ENCODE measurements around the gene MGAT3. TPM values are rescaled to one million over a fixed set of nuclear protein-coding genes. Genes with fewer than 3 reads are reported as not detected.
"Not testable (repeated sequence)": the region's sequence is repeated elsewhere in the genome, so short reads cannot be mapped to it uniquely, and the experiment has no call there.

MGAT3 gene
- total RNA-seq, 1 experiment from 2014 or later, result 0.86 TPM

- no peak for DNase-seq (ENCODE audit: low read depth)
These were observed 57.0 kb downstream of the MGAT3 start for GRCh38 chr22:39513791-39514190.

DNA sequence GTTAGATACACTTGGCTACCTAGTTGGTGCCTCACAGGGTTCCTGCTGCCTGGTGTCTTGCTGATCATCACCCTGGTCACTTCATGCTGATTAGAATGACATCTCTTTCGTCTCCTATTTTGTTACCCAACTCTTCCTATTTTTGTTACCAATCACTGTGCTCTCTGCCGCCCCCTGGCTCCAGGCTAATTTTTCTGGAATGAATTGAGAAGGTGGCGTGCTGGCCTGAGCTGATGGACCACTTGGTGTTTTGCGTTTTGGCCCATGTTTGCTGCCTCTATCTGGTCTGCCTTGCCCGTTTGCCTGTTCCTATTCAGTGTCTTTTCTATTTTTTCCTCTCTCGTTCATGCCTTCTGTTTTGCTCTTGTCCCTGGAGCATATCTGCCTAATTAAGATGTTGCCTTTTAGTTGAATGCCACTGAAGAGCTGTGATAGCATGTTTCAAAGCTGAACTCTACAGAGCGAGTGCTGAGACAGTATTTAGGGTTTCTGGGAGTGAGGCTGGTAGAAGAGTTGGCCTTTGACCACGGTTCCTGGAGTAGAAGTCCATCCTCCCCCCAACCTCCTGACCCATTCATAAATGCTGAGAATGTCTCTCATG is 57.7 kb downstream of the MGAT3 start:
- DNase-seq (ENCODE audit: low read depth), result no peak

GRCh38 chr22:39515266-39516050 is 58.6 kb downstream of the MGAT3 start:
- no peak for DNase-seq (ENCODE audit: low read depth)

- no peak for DNase-seq (ENCODE audit: low read depth)
These were observed 60.7 kb downstream of the MGAT3 start for GRCh38 chr22:39517470-39517869.

DNA sequence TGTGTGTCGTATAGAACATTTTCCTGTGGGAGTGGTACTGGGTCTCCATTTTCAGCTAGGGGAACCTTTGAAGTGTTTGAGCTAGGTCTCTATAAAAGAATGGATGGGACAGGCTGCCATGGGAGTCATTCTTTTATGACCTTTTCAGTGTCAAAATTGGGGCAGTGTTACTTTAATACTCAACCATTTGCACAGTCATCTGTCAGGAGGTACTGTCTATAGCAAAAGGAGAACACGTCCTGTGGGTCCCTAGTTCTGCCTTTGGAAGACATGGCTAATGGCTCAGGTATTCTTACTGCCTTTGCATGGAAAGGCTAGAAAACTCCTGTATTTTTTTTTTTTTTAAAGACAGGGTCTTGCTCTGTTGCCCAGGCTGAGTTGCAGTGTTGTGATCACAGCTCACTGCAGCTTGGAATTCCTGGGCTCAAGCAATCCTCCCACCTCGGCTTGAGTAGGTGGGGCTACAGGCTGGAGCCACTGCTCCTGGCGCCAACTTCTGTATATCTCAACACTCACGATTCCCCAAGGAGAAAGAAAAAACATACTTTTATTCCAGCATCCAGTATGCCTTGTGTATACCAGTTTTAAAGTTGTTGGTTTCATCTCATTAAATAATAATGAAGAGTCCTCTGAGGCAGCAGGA is 61.5 kb downstream of the MGAT3 start:
- DNase-seq (ENCODE audit: low read depth), result no peak

DNA sequence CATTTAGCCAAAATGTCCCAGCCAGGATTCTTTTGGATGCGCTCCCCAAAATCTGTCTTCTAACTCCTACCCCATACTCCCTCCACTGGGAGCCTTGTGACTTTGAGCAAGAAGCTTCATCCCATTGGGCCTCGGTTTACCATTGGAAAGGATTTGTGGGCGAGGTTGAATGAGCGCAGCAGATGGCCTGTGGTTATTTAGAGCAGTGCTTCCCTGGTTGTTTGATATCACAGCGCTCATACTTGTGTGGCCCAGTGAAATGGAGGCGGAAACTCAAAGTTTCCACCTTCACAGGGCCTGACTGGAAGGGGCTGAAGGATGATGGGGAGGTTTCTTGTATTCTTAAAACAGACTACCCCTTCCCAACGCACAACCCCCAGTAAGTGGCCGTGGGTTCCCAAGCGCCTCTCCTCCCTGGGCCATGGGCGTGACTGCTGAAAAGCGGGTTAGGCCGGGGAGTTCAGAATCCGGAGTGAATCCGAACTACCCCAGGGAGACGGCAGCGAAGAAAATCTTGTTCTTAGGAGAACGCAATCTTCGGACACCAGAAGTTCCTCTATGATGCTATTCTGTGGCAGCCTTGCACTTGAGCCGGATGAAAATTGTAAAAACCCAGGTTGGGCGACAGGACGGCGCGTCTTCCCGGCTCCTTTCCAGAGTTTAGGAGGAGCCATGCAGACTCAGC is 62.3 kb downstream of the MGAT3 start:
- peak; percentile 52 for DNase-seq (ENCODE audit: low read depth)

- DNase-seq (ENCODE audit: low read depth), result peak; percentile 99
These were observed 62.9 kb downstream of the MGAT3 start for GRCh38 chr22:39519681-39520225.

DNA sequence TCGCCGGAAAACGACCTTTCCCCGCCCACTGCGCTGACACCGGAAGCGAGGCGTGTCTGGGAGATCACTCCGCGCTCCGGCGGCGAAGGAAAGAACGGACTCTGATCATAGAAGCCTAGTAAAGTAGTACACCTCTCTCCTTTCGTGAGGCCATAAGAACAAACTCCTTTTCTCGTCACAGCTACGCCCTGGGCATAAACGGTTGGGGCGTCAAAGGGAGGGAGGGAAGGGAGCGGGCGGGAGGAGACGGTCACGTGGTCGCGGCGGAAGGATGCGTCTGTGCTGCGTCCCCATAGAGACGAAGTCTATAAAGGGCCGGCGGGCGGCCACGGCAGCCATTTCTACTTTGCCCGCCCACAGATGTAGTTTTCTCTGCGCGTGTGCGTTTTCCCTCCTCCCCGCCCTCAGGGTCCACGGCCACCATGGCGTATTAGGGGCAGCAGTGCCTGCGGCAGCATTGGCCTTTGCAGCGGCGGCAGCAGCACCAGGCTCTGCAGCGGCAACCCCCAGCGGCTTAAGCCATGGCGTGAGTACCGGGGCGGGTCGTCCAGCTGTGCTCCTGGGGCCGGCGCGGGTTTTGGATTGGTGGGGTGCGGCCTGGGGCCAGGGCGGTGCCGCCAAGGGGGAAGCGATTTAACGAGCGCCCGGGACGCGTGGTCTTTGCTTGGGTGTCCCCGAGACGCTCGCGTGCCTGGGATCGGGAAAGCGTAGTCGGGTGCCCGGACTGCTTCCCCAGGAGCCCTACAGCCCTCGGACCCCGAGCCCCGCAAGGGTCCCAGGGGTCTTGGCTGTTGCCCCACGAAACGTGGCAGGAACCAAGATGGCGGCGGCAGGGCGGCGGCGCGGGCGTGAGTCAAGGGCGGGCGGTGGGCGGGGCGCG is 63.7 kb downstream of the MGAT3 start, which contains the start of gene ATF4:
Gene ATF4, plus strand, starts transcription at position 337 of the 880 bp plus-strand sequence. CDS start 884 bp downstream, outside the sequence.
- peak; percentile 79 for DNase-seq (ENCODE audit: low read depth)

GRCh38 chr22:39521106-39521885 is 64.5 kb downstream of the MGAT3 start:
- DNase-seq (ENCODE audit: low read depth), result not testable (repeated sequence)

DNA sequence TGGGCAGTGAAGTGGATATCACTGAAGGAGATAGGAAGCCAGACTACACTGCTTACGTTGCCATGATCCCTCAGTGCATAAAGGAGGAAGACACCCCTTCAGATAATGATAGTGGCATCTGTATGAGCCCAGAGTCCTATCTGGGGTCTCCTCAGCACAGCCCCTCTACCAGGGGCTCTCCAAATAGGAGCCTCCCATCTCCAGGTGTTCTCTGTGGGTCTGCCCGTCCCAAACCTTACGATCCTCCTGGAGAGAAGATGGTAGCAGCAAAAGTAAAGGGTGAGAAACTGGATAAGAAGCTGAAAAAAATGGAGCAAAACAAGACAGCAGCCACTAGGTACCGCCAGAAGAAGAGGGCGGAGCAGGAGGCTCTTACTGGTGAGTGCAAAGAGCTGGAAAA is 65.3 kb downstream of the MGAT3 start:
- not testable (repeated sequence) for DNase-seq (ENCODE audit: low read depth)

DNA sequence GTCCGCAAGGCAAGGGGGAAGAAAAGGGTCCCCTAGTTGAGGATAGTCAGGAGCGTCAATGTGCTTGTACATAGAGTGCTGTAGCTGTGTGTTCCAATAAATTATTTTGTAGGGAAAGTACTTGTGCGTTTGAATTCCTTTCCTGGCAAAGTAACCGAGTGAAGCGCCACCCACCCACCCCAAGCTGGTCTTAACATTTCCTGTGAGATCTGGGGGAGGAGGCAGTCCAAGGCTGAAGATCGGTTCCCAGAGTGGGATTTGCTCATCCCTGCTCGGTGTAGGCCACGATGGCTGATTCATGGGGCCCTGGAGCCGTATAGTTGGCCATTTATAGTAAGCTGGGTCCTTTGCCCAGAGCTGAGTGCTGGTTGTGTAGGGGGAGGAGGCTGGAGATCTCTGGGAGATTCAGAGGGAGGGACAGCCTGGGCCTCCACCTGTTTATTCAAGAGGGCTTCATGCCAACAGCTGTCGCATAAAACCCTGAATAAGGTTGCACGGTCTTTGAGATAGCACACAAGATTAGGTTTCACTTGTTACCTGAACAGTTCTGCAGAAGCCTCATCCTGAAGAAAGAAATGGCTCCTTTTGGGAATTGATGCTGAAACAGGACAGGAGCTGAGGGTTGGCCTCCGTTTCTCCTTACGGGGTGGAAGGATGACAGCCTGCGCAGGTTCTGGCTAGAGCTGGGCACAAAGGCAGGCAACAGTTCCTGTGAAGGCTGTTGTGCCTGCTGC is 65.9 kb downstream of the MGAT3 start:
- DNase-seq (ENCODE audit: low read depth), result no peak

GRCh38 chr22:39524089-39524752 is 67.4 kb downstream of the MGAT3 start:
- no peak for DNase-seq (ENCODE audit: low read depth)

DNA sequence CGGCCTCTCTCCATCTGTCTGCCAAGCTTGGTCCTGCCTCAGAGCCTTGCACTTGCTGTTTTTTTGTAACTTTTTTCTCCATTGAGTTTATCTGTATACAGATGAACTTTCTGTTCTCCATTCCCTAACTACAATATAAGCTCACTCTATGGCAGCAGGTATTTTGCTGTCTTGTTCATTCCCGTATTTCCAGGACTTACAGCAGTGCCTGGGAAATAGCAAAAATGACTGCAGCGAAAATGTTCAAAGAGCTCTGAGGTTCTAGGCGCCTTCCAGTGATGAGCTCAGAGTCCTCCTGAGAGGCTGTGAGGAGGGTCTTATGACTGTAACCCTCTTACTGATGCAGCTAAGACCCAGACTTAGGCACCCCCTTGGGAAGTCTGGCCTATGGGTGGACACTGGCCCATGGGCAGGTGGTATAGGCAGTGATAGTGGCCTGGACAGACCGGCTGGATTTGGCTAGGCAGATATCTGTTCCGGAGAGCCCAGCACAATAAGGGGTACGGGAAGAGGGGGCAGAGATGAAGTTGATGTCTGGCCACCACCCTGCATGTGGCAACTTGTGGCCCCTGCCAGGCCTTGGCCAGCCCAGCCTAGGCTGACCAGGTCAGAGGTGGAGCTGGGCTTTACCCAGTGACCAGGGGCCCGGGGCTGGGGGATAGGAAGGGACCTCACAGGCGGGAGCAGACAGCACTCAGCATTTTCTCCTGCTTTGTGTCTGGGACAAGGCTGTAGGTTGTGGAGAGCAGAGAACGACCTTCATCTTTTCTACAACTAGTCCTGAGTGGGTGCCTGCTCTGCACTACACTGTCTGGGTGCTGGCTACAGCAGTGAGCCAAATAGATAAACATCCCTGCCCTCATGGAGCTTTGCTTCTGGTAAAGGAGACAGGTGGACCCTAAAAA is 68.2 kb downstream of the MGAT3 start:
- no peak for DNase-seq (ENCODE audit: low read depth)

GRCh38 chr22:39525658-39525975 is 68.8 kb downstream of the MGAT3 start:
- peak; percentile 36 for DNase-seq (ENCODE audit: low read depth)

GRCh38 chr22:39526736-39527171 is 69.9 kb downstream of the MGAT3 start:
- peak; percentile 40 for DNase-seq (ENCODE audit: low read depth)

GRCh38 chr22:39527481-39527961 is 70.7 kb downstream of the MGAT3 start:
- no peak for DNase-seq (ENCODE audit: low read depth)

GRCh38 chr22:39528080-39528661 is 71.4 kb downstream of the MGAT3 start:
- no peak for DNase-seq (ENCODE audit: low read depth)
